DND-41 (cell line): ENCODE measurements around the gene DENND5B.

Experiments
- ATAC-seq: fragments of 200-7000 bp; cut with Tn5 transposase; 3 replicates; pipeline ENCODE4 v1.9.1; 2021; ENCODE audit warnings: low read depth; ENCODE audit not compliant: insufficient read depth
- DNase-seq: peaks from one replicate; pipeline ENCODE4 v3.0.0-alpha.2; 2020
- H2AFZ ChIP-seq: 2 replicates; pipeline ENCODE4 v1.6.0; 2012; ENCODE audit warnings: low read depth, low read length
- H3K27ac ChIP-seq: 2 replicates; pipeline ENCODE4 v1.5.1; 2012; ENCODE audit warnings: low read length, inconsistent platforms
- H3K27me3 ChIP-seq: fragments of 200-600 bp; sonication (generic); 2 replicates; pipeline ENCODE4 v1.6.0; 2012; ENCODE audit warnings: low read length, mild to moderate bottlenecking, inconsistent platforms; ENCODE audit not compliant: insufficient read depth, poor library complexity
- H3K36me3 ChIP-seq: 2 replicates; pipeline ENCODE4 v1.5.1; 2012; ENCODE audit warnings: low read length, inconsistent platforms; ENCODE audit not compliant: insufficient read depth
- H3K4me1 ChIP-seq: 2 replicates; pipeline ENCODE4 v1.5.1; 2012; ENCODE audit warnings: mild to moderate bottlenecking, low read length; ENCODE audit not compliant: insufficient read depth
- H3K4me2 ChIP-seq: 2 replicates; pipeline ENCODE4 v1.6.0; 2012; ENCODE audit warnings: mild to moderate bottlenecking, moderate library complexity, low read length, inconsistent platforms; ENCODE audit not compliant: insufficient read depth
- H3K4me3 ChIP-seq, 2 experiments: fragments of 200-600 bp in 1 of 2; shearing (Covaris generic) in 1 of 2; 2 replicates each; pipeline ENCODE4 v1.5.1; 2012 to 2016; ENCODE audit warnings: inconsistent platforms in 2 of 2, low read length in 2 of 2, mild to moderate bottlenecking in 2 of 2, low read depth in 1 of 2, moderate library complexity in 1 of 2
- H3K79me2 ChIP-seq: 2 replicates; pipeline ENCODE4 v1.6.0; 2012; ENCODE audit warnings: low read length, inconsistent platforms; ENCODE audit not compliant: insufficient read depth
- H3K9ac ChIP-seq: 2 replicates; pipeline ENCODE4 v1.6.0; 2012; ENCODE audit warnings: low read depth, mild to moderate bottlenecking, inconsistent platforms, low read length, moderate library complexity
- H3K9me3 ChIP-seq: 2 replicates; pipeline ENCODE4 v1.5.1; 2012; ENCODE audit warnings: low read length, moderate library complexity, mild to moderate bottlenecking, inconsistent platforms; ENCODE audit not compliant: insufficient read depth, severe bottlenecking
- H4K20me1 ChIP-seq: 2 replicates; pipeline ENCODE4 v1.6.0; 2012; ENCODE audit warnings: low read length; ENCODE audit not compliant: insufficient read depth
- CTCF ChIP-seq: IDR thresholded peaks from 2 replicates; pipeline ENCODE4 v1.5.1; 2012; ENCODE audit warnings: borderline replicate concordance, low read length, moderate library complexity, mild to moderate bottlenecking; ENCODE audit not compliant: poor library complexity, severe bottlenecking; ENCODE audit errors: extremely low read depth
- EZH2 ChIP-seq: IDR thresholded peaks from 3 replicates; pipeline ENCODE4 v1.6.1; 2012; ENCODE audit warnings: borderline replicate concordance, low read depth, mild to moderate bottlenecking, moderate library complexity, low read length, inconsistent platforms; ENCODE audit not compliant: severe bottlenecking

The DENND5B gene

GRCh38 chr12:31627456-31628054 is 36.6 kb upstream of the DENND5B start:
- TF ChIP-seq EZH2 (no peak), CTCF (no peak)
- no peaks in the 10 kb centered on the region for H3K4me1 ChIP-seq
- DNase-seq (no peak), ATAC-seq (no peak)
- H3K4me3 ChIP-seq = no peak overlapping the region
- no peaks in the 10 kb centered on the region for H3K9me3 ChIP-seq
- H3K9ac ChIP-seq = no peak overlapping the region
- H3K79me2 ChIP-seq = no peaks in the 10 kb centered on the region
- no peaks in the 10 kb centered on the region for H4K20me1 ChIP-seq
- no peak overlapping the region for H3K27ac ChIP-seq
- no peak overlapping the region for H2AFZ ChIP-seq
- H3K36me3 ChIP-seq = no peaks in the 10 kb centered on the region
- no peak overlapping the region for H3K4me2 ChIP-seq
- peaks cover 6% of the 10 kb centered on the region for H3K27me3 ChIP-seq

GRCh38 chr12:31626270-31626995 is 35.5 kb upstream of the DENND5B start:
- Histone ChIP-seq H3K4me3 (no peak overlapping the region), H3K4me1 (no peaks in the 10 kb centered on the region), H3K36me3 (no peaks in the 10 kb centered on the region), H3K27me3 (peaks cover 6% of the 10 kb centered on the region), H3K27ac (no peak overlapping the region), H3K9ac (no peak overlapping the region), H3K79me2 (no peaks in the 10 kb centered on the region), H3K4me2 (no peak overlapping the region), H3K9me3 (no peaks in the 10 kb centered on the region), H4K20me1 (no peaks in the 10 kb centered on the region), H2AFZ (no peak overlapping the region)
- DNase-seq (no peak), ATAC-seq (no peak)
- no peak for TF ChIP-seq EZH2
- no peak for TF ChIP-seq CTCF

- Histone ChIP-seq H3K27me3 (peaks cover 3% of the 10 kb centered on the region), H3K9me3 (no peaks in the 10 kb centered on the region), H3K79me2 (no peaks in the 10 kb centered on the region), H3K36me3 (no peaks in the 10 kb centered on the region), H3K4me2 (no peak overlapping the region), H3K4me3 (no peak overlapping the region), H3K4me1 (no peaks in the 10 kb centered on the region), H3K27ac (no peak overlapping the region), H2AFZ (no peak overlapping the region), H3K9ac (no peak overlapping the region), H4K20me1 (no peaks in the 10 kb centered on the region)
- DNase-seq (no peak), ATAC-seq (no peak)
- TF ChIP-seq CTCF (no peak), EZH2 (no peak)
Measured at GRCh38 chr12:31622038-31622437, 31.1 kb upstream of the DENND5B start.
